Measurements from ENCODE around the gene CERK. TPM values are rescaled to one million over a fixed set of nuclear protein-coding genes. Genes with fewer than 3 reads are reported as not detected.

Gene CERK
- total RNA-seq, 1 experiment from 2014 or later: 45.6 TPM

DNA sequence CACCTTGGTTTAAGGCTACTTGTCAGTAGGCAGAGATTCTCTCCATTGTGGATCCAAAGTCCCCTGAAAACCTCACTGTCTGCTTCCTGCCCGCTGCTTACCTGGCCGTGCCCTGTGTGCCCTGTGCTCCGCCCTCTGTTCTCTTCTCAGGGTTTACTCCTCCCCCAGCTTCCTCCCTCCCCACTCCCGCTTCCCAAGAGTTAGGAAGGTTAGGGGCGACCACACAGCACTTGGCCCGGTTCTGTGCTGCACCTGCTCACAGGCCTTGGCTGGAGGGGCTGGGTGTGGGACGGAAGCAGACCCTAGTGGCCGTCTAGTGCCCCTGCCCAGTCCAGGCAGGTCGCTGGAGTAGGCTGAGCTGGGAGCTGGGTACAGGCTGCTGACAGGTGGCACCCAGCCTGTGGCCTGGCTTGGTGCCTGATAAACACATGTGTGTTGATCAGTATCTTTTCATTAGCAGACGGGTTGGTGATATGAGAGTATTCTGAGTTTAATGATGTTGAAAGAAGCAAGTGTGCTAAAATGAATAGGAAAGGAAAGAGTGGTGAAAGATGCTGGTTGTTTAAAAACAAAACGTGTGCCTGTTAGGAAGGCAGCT is 77.3 kb downstream of the CERK start:
- no peak for TF ChIP-seq NFE2L1 (CRISPR knock-in tag; IDR thresholded peaks at IDR 0.05)
- no peak for TF ChIP-seq ESRRA (CRISPR knock-in tag; IDR thresholded peaks at IDR 0.05; ENCODE audit: borderline replicate concordance)
- TF ChIP-seq SP1 (CRISPR knock-in tag; conservative IDR thresholded peaks at IDR 0.05): no peak
- no peak for TF ChIP-seq AFF4 (CRISPR knock-in tag; IDR thresholded peaks at IDR 0.05; ENCODE audit: borderline replicate concordance)
- TF ChIP-seq NR3C1 (CRISPR knock-in tag; conservative IDR thresholded peaks at IDR 0.05; ENCODE audit: low read depth): no peak
- TF ChIP-seq SMAD4 (CRISPR knock-in tag; IDR thresholded peaks at IDR 0.05): no peak
- no peak for TF ChIP-seq E2F4 (CRISPR knock-in tag; IDR thresholded peaks at IDR 0.05; ENCODE audit: borderline replicate concordance, low read depth)
- ATAC-seq (peak; percentile 71), DNase-seq (ENCODE audit: low spot score) (no peak)
- no peak overlapping the region for H3K4me3 Mint-ChIP-seq
- peak overlapping the region; percentile 81 for H3K27ac Mint-ChIP-seq
- peaks cover 5% of the 10 kb centered on the region for H3K4me1 Mint-ChIP-seq
- ChIA-PET POLR2A (no interaction called here), CTCF (interaction anchor here (0.5 to 2.3 kb wide), 4 partner anchors 21 to 347 kb away, joined by 3 to 11 read pairs (median 4); no protein-coding TSS in a partner anchor)
- H3K36me3 Mint-ChIP-seq: no peaks in the 10 kb centered on the region
- no peaks in the 10 kb centered on the region for H3K9me3 Mint-ChIP-seq
- H3K27me3 Mint-ChIP-seq (ENCODE audit: low read depth): no peaks in the 10 kb centered on the region

GRCh38 chr22:46659791-46660186 is 78.3 kb downstream of the CERK start:
- no peak for ATAC-seq
- TF ChIP-seq CREB1 (CRISPR knock-in tag; IDR thresholded peaks at IDR 0.05) (no peak), TEAD1 (CRISPR knock-in tag; IDR thresholded peaks at IDR 0.05) (no peak), TP53 (CRISPR knock-in tag; IDR thresholded peaks at IDR 0.05) (no peak), SP1 (CRISPR knock-in tag; conservative IDR thresholded peaks at IDR 0.05) (no peak), NR1H2 (CRISPR knock-in tag; IDR thresholded peaks at IDR 0.05) (no peak), STAT6 (CRISPR knock-in tag; conservative IDR thresholded peaks at IDR 0.05; ENCODE audit: low read depth) (no peak), MAX (CRISPR knock-in tag; IDR thresholded peaks at IDR 0.05) (no peak), ZNF423 (CRISPR knock-in tag; IDR thresholded peaks at IDR 0.05) (no peak), ZNF281 (CRISPR knock-in tag; IDR thresholded peaks at IDR 0.05) (no peak), ELF4 (CRISPR knock-in tag; IDR thresholded peaks at IDR 0.05; ENCODE audit: low read depth) (no peak), ZNF317 (CRISPR knock-in tag; IDR thresholded peaks at IDR 0.05; ENCODE audit: borderline replicate concordance, low read depth) (no peak), OVOL2 (CRISPR knock-in tag; IDR thresholded peaks at IDR 0.05; ENCODE audit: borderline replicate concordance) (no peak), KAT7 (CRISPR knock-in tag; IDR thresholded peaks at IDR 0.05; ENCODE audit: borderline replicate concordance) (no peak), ETV6 (CRISPR knock-in tag; IDR thresholded peaks at IDR 0.05) (no peak)
- TF ChIP-seq, protein P1, sequence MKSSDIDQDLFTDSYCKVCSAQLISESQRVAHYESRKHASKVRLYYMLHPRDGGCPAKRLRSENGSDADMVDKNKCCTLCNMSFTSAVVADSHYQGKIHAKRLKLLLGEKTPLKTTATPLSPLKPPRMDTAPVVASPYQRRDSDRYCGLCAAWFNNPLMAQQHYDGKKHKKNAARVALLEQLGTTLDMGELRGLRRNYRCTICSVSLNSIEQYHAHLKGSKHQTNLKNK (CRISPR knock-in tag; IDR thresholded peaks at IDR 0.05): no peak
- TF ChIP-seq, protein P2, sequence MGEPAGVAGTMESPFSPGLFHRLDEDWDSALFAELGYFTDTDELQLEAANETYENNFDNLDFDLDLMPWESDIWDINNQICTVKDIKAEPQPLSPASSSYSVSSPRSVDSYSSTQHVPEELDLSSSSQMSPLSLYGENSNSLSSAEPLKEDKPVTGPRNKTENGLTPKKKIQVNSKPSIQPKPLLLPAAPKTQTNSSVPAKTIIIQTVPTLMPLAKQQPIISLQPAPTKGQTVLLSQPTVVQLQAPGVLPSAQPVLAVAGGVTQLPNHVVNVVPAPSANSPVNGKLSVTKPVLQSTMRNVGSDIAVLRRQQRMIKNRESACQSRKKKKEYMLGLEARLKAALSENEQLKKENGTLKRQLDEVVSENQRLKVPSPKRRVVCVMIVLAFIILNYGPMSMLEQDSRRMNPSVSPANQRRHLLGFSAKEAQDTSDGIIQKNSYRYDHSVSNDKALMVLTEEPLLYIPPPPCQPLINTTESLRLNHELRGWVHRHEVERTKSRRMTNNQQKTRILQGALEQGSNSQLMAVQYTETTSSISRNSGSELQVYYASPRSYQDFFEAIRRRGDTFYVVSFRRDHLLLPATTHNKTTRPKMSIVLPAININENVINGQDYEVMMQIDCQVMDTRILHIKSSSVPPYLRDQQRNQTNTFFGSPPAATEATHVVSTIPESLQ (CRISPR knock-in tag; IDR thresholded peaks at IDR 0.05): no peak

More at GRCh38 chr22:46659791-46660186, 78.3 kb downstream of the CERK start:
- Mint-ChIP-seq H3K4me1 (peaks cover 5% of the 10 kb centered on the region), H3K9me3 (no peaks in the 10 kb centered on the region), H3K27me3 (ENCODE audit: low read depth) (no peaks in the 10 kb centered on the region), H3K27ac (no peak overlapping the region; the same call in 1 of the 2 replicates), H3K4me3 (no peak overlapping the region), H3K36me3 (no peaks in the 10 kb centered on the region)
- no peak for DNase-seq (ENCODE audit: low spot score)
- ChIA-PET CTCF (interaction anchor here (2.3 kb wide), 1 partner anchor 22 kb away, joined by 11 read pairs; no protein-coding TSS in a partner anchor), POLR2A (no interaction called here)

Measured in WTC11 (cell line).